Measurements from ENCODE around the gene MCTP1. TPM values are rescaled to one million over a fixed set of nuclear protein-coding genes. Genes with fewer than 3 reads are reported as not detected.

MCTP1 gene
- total RNA-seq, 1 donor from 2014 or later = 12.8 TPM

GRCh38 chr5:94777056-94777880 is 507.6 kb downstream of the MCTP1 start:
- Histone ChIP-seq H3K36me3 (no peaks in the 10 kb centered on the region), H3K27me3 (no peaks in the 10 kb centered on the region), H3K9me3 (no peaks in the 10 kb centered on the region), H3K27ac (no peak overlapping the region), H3K4me1 (peaks cover 4% of the 10 kb centered on the region), H3K4me3 (no peak overlapping the region)
- intact Hi-C loops (cut with DNase I) = no loop called here
- TF ChIP-seq POLR2AphosphoS5 (IDR thresholded peaks at IDR 0.05; ENCODE audit: insufficient read depth in 1 of 2, low read depth in 1 of 2) = no peak
- TF ChIP-seq CTCF (IDR thresholded peaks at IDR 0.05) = no peak
- no peak for TF ChIP-seq POLR2A (IDR thresholded peaks at IDR 0.05)
- DNase-seq (ENCODE audit: extremely low spot score in 2 of 2) = no peak

GRCh38 chr5:94776167-94776566 is 508.7 kb downstream of the MCTP1 start:
- peaks cover 4% of the 10 kb centered on the region for H3K4me1 ChIP-seq
- no peaks in the 10 kb centered on the region for H3K36me3 ChIP-seq
- H3K4me3 ChIP-seq = no peak overlapping the region
- DNase-seq (ENCODE audit: extremely low spot score in 2 of 2) = no peak
- TF ChIP-seq POLR2A (IDR thresholded peaks at IDR 0.05) = no peak
- no peak for TF ChIP-seq POLR2AphosphoS5 (IDR thresholded peaks at IDR 0.05; ENCODE audit: insufficient read depth in 1 of 2, low read depth in 1 of 2)
- TF ChIP-seq CTCF (IDR thresholded peaks at IDR 0.05) = no peak
- intact Hi-C loops (cut with DNase I) = no loop called here
- H3K27ac ChIP-seq = no peak overlapping the region
- no peaks in the 10 kb centered on the region for H3K27me3 ChIP-seq
- no peaks in the 10 kb centered on the region for H3K9me3 ChIP-seq

- no peak overlapping the region for H3K4me3 ChIP-seq
- H3K9me3 ChIP-seq = no peaks in the 10 kb centered on the region
- TF ChIP-seq CTCF (IDR thresholded peaks at IDR 0.05) (no peak), POLR2AphosphoS5 (IDR thresholded peaks at IDR 0.05; ENCODE audit: insufficient read depth in 1 of 2, low read depth in 1 of 2) (no peak), POLR2A (IDR thresholded peaks at IDR 0.05) (no peak)
- DNase-seq (ENCODE audit: extremely low spot score in 2 of 2) = no peak
- H3K27me3 ChIP-seq = no peaks in the 10 kb centered on the region
- no peaks in the 10 kb centered on the region for H3K36me3 ChIP-seq
- H3K27ac ChIP-seq = no peak overlapping the region
- intact Hi-C loops (cut with DNase I) = no loop called here
- H3K4me1 ChIP-seq = peaks cover 4% of the 10 kb centered on the region
These were observed 509.8 kb downstream of the MCTP1 start for GRCh38 chr5:94775088-94775487.

- no peaks in the 10 kb centered on the region for H3K27me3 ChIP-seq
- no peaks in the 10 kb centered on the region for H3K4me1 ChIP-seq
- H3K27ac ChIP-seq = no peak overlapping the region
- no peak for DNase-seq (ENCODE audit: extremely low spot score in 2 of 2)
- no peaks in the 10 kb centered on the region for H3K9me3 ChIP-seq
- no peak overlapping the region for H3K4me3 ChIP-seq
- intact Hi-C loops (cut with DNase I) = no loop called here
- TF ChIP-seq CTCF (IDR thresholded peaks at IDR 0.05) (no peak), POLR2A (IDR thresholded peaks at IDR 0.05) (no peak), POLR2AphosphoS5 (IDR thresholded peaks at IDR 0.05; ENCODE audit: insufficient read depth in 1 of 2, low read depth in 1 of 2) (no peak)
- H3K36me3 ChIP-seq = no peaks in the 10 kb centered on the region
These were observed 513.2 kb downstream of the MCTP1 start for GRCh38 chr5:94771742-94772141.

GRCh38 chr5:94769996-94770395 is 514.9 kb downstream of the MCTP1 start:
- intact Hi-C loops (cut with DNase I) = no loop called here
- DNase-seq (ENCODE audit: extremely low spot score in 2 of 2) = no peak

More at GRCh38 chr5:94769996-94770395, 514.9 kb downstream of the MCTP1 start:
- no peaks in the 10 kb centered on the region for H3K27me3 ChIP-seq
- H3K4me3 ChIP-seq = no peak overlapping the region
- no peaks in the 10 kb centered on the region for H3K9me3 ChIP-seq
- no peaks in the 10 kb centered on the region for H3K36me3 ChIP-seq
- H3K4me1 ChIP-seq = no peaks in the 10 kb centered on the region
- no peak overlapping the region for H3K27ac ChIP-seq
- TF ChIP-seq POLR2A (IDR thresholded peaks at IDR 0.05) (no peak), CTCF (IDR thresholded peaks at IDR 0.05) (no peak), POLR2AphosphoS5 (IDR thresholded peaks at IDR 0.05; ENCODE audit: insufficient read depth in 1 of 2, low read depth in 1 of 2) (no peak)

Measured in vagina (tissue), 2 donors.